GM19238 (cell line): ENCODE results near the gene SPATA31E1.
"Not testable (repeated sequence)": the region's sequence is repeated elsewhere in the genome, so short reads cannot be mapped to it uniquely, and the experiment has no call there.

Source experiments
- DNase-seq: peaks from one replicate; pipeline ENCODE4 v3.0.0; 2011; ENCODE audit warnings: low spot score; ENCODE audit not compliant: insufficient read length

Gene SPATA31E1

DNA sequence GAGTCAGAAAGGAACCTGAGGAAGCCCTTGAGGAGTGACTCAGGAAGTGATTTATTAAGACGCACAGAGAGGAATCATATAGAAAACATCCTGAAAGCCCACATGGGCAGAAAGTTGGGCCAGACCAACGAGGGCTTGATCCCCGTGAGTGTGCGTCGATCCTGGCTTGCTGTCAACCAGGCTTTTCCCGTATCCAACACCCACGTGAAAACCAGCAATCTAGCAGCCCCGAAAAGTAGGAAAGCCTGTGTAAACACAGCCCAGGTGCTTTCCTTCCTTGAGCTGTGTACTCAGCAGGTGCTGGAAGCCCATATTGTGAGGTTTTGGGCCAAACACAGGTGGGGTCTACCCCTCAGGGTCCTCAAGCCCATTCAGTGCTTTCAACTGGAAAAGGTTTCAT, 38.9 kb downstream of the SPATA31E1 start:
- not testable (repeated sequence) for DNase-seq

DNA sequence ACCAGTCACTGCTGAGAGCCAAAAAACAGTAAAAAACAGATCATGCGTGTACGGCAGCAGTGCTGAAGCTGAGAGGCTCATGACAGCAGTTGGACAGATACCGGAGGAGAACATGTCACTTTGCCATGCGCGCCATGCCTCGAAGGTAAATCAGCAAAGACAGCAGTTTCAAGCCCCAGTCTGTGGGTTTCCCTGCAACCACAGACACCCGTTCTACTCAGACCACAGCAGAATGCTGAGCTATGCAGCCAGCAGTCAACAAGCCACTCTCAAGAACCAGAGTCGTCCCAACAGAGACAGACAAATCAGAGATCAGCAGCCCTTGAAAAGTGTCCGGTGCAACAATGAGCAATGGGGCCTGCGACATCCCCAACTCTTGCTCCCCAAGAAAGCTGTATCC, 40.3 kb downstream of the SPATA31E1 start:
- not testable (repeated sequence) for DNase-seq

DNA sequence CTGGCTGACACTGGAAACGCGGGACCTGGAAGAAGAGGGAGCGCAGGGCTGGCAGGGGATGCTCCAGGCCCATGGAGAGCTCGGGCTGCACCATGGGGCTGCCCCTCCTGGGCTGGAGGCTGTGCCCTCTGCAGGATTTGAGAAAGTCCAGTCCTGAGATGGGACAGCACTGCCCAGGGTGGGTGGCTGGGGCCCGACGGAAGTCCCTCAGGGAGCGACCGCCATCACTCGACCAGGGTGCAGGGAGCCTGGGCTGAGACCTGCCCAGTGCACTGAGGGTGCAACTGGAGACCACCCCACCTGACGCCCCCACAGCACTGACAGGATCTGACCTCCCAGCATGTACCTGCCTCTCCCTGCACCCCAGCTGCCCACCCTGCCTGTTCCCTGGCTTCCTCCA, 42.2 kb downstream of the SPATA31E1 start:
- DNase-seq: not testable (repeated sequence)

DNA sequence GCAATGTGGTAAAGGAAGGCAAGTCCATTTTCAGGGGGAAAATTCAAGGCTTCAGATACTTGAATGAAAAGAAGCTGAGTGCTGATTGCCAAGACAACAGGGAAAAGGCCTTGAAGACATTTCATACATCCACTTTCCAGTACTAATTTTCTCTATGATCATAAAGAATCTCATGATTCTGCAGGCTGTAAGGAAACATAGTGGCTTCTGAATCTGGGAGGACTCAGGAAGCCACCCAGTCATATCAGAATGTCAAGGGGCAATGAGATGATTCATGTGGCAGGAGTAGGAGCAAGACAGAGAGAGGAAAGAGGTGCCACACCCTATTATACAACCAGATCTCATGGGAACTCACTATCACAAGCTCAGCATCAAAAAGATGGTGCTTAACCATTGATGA, 46.5 kb downstream of the SPATA31E1 start:
- DNase-seq: not testable (repeated sequence)

DNA sequence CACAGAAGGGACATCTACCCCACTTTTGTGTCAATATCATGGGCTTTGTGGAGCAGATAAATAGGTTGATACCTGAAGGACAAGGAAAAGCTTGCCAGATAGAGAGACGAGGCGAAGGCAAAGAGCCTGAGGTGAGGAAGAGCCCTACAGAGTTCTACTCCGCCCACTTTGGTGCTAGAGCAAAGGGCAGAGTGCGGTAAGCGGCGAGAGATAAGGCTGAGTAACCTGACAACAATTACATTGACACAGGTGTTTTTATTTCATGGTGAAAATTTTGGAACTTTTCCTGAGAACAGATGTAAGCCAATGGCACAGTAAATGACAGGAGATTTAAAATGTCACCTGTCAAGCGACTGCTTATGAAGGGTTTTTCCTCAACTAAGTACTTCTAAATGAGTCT, 51.8 kb downstream of the SPATA31E1 start:
- DNase-seq: not testable (repeated sequence)

DNA sequence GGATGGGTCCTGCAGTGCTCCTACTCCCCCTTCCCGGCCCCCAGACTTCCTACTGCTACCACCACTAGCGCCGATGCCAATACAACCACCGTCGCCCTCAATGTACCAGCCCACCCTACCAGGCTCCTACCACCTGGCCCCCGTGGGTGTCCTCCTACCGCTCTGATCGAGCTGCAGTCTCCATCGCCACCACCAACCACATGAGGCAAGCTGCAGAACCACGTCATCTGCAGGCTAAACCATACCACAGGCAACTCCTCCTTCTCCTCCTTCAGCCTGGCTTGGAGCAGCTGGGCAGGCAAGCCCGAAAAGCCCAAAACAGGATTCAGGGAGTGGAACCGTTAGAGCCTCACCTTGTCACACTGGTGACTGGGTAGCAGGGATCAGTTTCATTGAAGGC, 54.7 kb downstream of the SPATA31E1 start:
- not testable (repeated sequence) for DNase-seq

DNA sequence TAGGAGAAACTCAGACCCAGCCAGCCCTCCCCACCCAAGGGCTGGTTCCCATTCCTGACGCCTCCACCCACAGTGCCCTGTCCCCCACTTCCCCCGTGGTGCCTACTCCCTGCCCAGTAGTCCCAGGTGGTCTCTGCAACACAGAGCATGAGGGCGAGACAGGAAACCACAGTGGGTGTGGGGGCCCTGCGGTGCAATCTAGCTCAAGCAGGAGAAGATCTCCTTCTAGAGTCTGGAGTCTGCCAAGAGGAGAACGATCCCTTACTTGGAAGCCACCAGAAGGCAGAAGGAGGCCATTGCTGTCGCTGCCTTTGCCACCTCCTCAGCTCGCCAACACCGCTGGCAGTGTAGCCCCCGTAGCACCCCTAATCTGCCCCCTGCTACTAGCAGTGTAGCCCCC, 55.2 kb downstream of the SPATA31E1 start:
- DNase-seq: not testable (repeated sequence)

DNA sequence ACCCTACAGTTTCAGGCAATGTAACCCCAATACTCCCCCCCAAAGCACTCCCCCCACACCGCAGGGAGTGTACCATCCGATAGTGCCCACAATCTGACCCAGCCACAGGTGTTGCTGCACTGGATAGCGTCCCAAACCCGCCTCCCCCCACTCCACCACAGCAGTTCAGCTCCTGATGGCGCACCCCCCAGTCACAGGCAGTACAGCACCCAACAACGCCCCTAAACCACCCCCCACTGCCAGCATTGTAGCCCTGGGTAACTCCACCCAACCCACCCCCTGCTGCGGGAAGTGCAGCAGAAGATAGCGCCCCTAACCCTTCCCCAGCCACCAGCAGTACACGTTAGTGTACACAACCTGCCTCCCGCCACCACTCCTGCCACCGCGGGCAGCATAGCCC, 55.7 kb downstream of the SPATA31E1 start:
- not testable (repeated sequence) for DNase-seq
